NCI-H226 (cell line): ENCODE data around the gene RAB3C.

ENCODE experiments used
- DNase-seq: peaks from one replicate; pipeline ENCODE4 v3.0.0-alpha.2; 2015

Gene RAB3C

GRCh38 chr5:58737671-58738070 lies 154.8 kb downstream of the RAB3C start:
- no peak for DNase-seq

- DNase-seq: no peak
Measured at GRCh38 chr5:58738336-58738735, 155.5 kb downstream of the RAB3C start.

GRCh38 chr5:58739051-58739450 lies 156.2 kb downstream of the RAB3C start:
- DNase-seq: no peak

GRCh38 chr5:58740956-58741355 lies 158.1 kb downstream of the RAB3C start:
- no peak for DNase-seq

GRCh38 chr5:58745350-58745749 lies 162.5 kb downstream of the RAB3C start:
- no peak for DNase-seq

GRCh38 chr5:58746321-58746720 lies 163.4 kb downstream of the RAB3C start:
- no peak for DNase-seq

- no peak for DNase-seq
Measured at GRCh38 chr5:58750036-58750435, 167.2 kb downstream of the RAB3C start.

- peak; percentile 59 for DNase-seq
Measured at GRCh38 chr5:58751222-58751837, 168.5 kb downstream of the RAB3C start.

GRCh38 chr5:58752104-58752503 lies 169.2 kb downstream of the RAB3C start:
- DNase-seq: no peak

GRCh38 chr5:58753446-58753845 lies 170.6 kb downstream of the RAB3C start:
- DNase-seq: no peak

GRCh38 chr5:58754250-58754649 lies 171.4 kb downstream of the RAB3C start:
- no peak for DNase-seq

GRCh38 chr5:58755397-58755796 lies 172.5 kb downstream of the RAB3C start:
- DNase-seq: no peak

- DNase-seq: no peak
Measured at GRCh38 chr5:58759745-58760144, 176.9 kb downstream of the RAB3C start.

- no peak for DNase-seq
Measured at GRCh38 chr5:58760222-58760621, 177.3 kb downstream of the RAB3C start.

GRCh38 chr5:58761407-58761806 lies 178.5 kb downstream of the RAB3C start:
- DNase-seq: no peak

GRCh38 chr5:58763390-58763789 lies 180.5 kb downstream of the RAB3C start:
- no peak for DNase-seq

- no peak for DNase-seq
Measured at GRCh38 chr5:58764199-58764598, 181.3 kb downstream of the RAB3C start.

- DNase-seq: no peak
Measured at GRCh38 chr5:58765058-58765457, 182.2 kb downstream of the RAB3C start.

GRCh38 chr5:58767104-58767503 lies 184.2 kb downstream of the RAB3C start:
- no peak for DNase-seq

GRCh38 chr5:58770136-58770535 lies 187.3 kb downstream of the RAB3C start:
- DNase-seq: no peak

GRCh38 chr5:58771796-58772195 lies 188.9 kb downstream of the RAB3C start:
- DNase-seq: no peak

- no peak for DNase-seq
Measured at GRCh38 chr5:58773744-58774441, 191.0 kb downstream of the RAB3C start.

GRCh38 chr5:58774937-58775336 lies 192.1 kb downstream of the RAB3C start:
- DNase-seq: no peak

GRCh38 chr5:58775701-58776262 lies 192.9 kb downstream of the RAB3C start:
- no peak for DNase-seq

GRCh38 chr5:58776559-58776958 lies 193.7 kb downstream of the RAB3C start:
- DNase-seq: no peak
